Hematopoietic multipotent progenitor cell treated with erythropoietin and hydrocortisone succinate and interleukin-3 and kit ligand, for 8 days (in vitro differentiated cells): ENCODE data around the gene DHRS2.
"Not testable (repeated sequence)": the region's sequence is repeated elsewhere in the genome, so short reads cannot be mapped to it uniquely, and the experiment has no call there.

Experiments used
- DNase-seq: peaks from one replicate; pipeline ENCODE4 v3.0.0-alpha.2; 2015

Gene DHRS2

GRCh38 chr14:23634698-23635412, 1.3 kb upstream of the DHRS2 start:
- DNase-seq = not testable (repeated sequence)

- not testable (repeated sequence) for DNase-seq
Observed at GRCh38 chr14:23637312-23637654, 1.1 kb downstream of the DHRS2 start.

DNA sequence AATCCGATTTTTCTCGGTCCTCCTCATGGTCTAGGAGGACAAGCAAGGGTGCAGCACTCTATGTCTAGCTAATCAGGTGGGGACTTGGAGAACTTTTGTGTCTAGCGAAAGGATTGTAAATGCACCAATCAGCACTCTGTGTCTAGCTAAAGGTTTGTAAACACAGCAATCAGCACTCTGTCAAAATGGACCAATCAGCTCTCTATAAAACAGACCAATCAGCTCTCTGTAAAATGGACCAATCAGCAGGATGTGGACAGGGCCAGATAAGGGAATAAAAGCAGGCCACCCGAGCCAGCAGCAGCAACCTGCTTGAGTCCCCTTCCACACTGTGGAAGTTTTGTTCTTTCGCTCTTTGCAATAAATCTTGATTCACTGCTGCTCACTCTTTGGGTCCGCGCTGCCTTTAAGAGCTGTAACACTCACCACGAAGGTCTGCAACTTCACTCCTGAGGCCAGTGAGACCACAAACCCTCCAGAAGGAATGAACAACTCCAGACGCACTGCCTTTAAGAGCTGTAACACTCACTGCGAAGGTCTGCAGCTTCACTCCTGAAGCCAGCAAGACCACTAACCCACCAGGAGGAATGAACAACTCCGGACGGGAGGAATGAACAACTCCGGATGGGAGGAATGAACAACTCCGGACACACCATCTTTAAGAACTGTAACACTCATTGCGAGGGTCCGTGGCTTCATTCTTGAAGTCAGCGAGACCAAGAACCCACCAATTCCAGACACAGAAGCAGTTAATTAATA, 1.7 kb downstream of the DHRS2 start:
- not testable (repeated sequence) for DNase-seq

- no peak for DNase-seq
Observed at GRCh38 chr14:23638414-23639047, 2.4 kb downstream of the DHRS2 start.

- no peak for DNase-seq
Observed at GRCh38 chr14:23639048-23639890, 3.1 kb downstream of the DHRS2 start.

DNA sequence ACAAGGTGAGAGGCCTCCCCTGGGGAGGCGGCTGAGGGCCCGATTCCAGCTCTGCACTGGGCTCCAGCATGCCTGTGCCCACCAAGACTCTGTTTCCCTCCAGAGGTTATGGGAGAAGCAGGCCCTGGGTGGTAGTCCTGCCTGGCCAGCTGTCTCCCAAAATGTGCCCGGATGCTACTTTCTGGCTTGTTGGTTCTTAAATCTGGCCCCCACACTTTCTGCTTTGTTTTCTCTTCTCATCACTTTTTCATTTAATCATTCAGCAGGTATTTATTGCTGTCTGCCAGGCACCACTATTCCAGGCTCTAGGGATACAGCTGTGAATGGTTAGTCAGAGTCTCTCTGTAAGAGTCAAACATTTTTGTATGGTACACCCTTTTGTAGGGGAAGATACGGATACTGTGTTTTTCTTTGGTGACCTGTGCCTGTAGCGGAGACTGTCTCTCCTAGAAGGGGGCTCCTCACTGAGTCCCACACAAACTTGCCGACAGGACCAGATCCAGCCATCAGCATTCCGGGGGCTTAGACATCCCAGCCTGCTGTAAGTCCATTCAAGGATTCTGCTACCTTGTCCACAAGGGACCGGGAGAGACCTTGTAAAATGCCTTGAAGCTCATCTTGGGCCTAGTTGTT, 3.8 kb downstream of the DHRS2 start:
- DNase-seq = no peak

DNA sequence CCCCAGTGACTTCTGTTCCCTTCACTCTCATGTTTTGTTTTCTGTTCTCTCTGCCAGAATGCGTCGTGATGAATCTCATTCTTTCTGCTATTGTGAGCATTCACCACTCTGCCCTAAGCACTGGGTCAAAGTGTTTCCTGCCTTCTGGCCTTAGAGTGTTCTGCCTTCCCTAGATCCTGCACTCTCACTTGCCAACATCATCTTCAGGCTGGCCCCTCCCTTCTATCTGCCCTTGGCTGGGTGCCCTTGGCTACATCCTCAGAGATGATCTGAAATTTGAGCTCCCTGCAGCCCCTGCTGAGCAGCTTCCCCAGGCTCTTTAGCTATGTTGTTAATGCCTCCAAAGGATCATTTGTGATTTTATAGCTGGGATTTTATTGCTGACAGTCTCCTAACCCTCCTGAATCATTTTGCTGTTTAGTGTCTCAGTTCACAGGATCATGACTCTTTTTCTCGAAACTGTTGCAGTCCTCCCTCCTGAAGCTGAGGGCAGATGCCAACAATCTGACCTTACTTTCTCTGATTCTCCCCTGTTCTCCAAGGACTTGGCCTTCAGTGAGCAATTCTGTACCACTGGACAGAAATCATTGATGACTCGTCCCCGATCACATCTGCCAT, 4.5 kb downstream of the DHRS2 start:
- no peak for DNase-seq

DNA sequence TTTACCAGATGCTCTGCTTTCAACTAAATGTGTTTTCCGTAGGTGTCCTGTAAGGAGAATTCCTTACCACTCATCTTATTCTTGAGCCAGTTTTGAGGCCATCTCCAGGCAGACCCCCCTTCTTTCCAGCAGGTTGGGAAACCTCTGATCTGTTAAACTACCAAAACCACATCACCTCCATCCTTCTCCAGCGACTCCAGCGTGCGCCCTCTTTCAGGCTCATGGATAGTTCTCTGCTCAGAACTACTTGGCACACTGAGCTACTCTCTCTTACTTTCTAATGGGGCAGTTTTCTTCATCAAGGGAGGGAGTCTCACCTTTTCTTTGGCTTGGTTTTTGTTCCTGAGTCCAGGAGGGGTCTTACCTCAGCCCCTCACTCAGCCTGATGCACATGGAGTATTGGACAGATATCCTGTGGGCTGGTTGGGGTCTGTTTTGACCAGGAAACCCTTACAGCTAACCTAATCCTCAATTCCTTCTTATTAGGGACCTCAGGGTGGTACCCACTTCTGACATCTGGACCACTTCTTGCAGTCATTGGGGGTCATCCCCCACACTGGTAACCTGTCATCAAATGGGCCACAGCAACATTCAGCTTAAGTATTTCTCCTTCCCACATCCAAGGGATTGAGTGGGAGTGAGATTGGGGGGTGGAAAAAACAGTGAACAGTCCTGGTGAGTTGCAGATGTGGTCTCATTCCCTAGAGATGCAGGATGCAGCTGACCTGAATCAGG, 5.2 kb downstream of the DHRS2 start:
- no peak for DNase-seq

DNA sequence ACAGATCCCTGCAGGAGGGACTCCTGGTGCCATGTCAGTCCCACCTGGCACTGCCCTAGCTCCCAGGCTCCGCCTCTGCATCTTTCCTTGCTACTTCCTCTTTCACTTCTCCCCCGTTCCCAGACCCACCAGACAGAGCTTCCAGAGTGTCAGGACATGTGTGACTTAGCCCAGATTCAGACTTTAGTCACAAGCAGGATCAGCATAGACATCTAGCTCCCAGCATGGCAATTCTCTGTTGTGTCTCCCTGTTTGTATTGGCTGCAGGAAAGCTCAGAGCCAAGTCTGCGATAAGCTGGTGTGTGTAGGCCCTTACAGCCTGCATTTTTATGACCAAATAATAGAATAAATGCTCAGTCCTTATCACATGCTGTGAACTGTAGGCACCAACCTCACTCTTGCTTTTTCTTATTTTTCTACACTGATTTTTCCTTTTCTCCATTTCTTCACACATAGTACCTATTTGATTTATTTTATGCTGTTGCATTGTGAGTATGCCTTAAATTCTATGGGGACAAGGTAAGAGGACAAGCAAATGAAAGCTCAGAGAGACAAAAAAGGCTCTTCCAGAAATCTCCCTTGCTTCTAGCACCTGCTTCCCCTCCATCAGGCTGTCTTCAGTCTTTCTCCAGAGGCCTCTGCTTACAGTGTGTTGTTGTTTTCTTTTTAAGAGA, 5.9 kb downstream of the DHRS2 start:
- DNase-seq = no peak

- no peak for DNase-seq
Observed at GRCh38 chr14:23643533-23644194, 7.5 kb downstream of the DHRS2 start.

DNA sequence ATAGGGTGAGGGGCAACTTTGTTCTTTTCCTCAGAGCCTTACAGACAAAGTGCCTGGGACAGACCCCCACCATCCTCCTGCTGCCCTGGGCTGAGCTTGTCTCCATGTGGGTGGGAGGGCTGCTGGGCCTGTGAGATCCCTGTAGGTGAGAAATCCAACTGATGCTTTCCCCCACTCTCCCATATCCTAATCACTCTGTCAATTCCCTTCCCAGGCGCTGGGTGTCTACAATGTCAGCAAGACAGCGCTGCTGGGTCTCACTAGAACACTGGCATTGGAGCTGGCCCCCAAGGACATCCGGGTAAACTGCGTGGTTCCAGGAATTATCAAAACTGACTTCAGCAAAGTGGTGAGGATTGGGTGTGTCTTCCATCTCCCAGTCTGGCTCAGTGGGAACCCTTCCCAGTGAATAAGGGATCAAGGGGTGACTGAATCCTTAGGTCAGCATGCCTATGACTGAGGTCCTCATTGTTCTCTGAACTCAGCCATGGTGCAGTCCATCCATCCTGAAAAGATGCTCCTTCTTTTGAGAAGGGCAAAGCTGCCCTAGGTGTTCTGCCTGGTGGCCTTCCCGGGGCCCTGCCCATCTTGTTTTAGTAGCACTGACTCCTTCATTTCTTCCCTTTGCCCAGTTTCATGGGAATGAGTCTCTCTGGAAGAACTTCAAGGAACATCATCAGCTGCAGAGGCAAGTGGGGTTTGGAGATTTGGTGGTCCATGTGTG, 8.2 kb downstream of the DHRS2 start:
- no peak for DNase-seq

DNA sequence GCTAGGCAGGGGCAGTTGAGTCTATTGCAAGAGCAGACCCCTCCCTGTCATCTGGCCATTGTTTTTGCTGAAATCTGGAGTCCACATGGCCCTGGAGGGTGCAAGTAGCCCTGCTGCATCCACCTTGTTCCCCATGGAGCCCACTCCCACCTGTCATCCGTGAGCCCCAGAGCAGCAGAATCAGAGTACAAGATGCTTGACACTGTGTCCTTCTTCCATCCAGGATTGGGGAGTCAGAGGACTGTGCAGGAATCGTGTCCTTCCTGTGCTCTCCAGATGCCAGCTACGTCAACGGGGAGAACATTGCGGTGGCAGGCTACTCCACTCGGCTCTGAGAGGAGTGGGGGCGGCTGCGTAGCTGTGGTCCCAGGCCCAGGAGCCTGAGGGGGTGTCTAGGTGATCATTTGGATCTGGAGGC, 8.8 kb downstream of the DHRS2 start:
- DNase-seq = no peak

DNA sequence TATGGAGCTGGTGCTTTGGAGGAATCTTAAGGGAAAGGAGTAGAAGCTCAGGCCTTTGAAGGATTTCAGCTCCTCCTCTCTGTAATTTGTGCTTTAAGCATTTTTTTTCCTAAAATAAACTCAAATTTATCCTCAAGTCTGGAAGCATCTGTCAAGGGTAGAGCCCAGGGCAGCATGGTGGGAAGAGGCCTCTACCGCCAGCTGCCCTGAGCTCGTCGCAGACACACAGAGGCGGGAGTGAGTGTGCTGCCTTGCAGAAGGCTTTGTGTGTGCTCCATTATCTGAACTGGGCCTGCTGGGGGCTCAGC, 9.3 kb downstream of the DHRS2 start:
- DNase-seq = no peak

DNA sequence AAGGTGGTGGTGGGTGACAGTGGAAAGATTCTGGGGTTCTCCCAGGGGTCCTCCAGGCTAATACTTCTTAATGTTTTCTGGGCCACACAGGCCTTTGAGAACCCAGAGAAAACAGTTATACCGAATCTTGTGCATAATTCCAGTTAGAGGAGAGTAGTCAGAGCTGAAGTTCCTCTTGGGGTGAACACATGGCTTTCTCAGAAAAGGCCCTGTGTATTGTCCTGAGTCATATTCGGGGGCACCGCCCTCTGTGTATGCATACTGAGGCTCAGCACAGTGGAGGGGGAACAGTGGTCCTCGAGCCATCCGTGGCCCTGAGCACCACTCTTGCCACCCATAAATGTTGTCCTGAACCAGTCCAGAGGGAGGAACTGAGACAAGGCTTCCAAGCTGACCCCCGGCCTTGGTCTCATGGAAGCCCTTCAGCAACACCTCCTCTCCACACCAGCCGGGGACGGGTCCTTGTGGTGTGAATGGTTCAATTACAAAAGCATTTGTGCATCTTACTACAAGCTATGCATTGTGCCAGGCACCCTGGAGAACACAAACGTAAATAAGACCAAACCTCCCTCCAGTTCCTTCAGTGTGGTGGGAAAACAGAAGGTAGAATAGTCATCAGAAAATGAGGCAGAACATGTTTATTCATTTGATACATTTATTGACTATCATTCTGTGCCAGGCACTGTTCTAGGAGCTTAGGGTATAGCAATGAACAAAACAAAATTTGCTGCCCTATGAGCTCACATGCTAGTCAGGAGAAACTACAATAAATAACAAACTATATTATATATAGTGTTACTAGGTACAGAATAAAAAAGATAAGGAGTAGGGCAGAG, 9.9 kb downstream of the DHRS2 start:
- DNase-seq = no peak

- no peak for DNase-seq
Observed at GRCh38 chr14:23646648-23647549, 10.7 kb downstream of the DHRS2 start.

- DNase-seq = no peak
Observed at GRCh38 chr14:23647619-23648018, 11.5 kb downstream of the DHRS2 start.

DNA sequence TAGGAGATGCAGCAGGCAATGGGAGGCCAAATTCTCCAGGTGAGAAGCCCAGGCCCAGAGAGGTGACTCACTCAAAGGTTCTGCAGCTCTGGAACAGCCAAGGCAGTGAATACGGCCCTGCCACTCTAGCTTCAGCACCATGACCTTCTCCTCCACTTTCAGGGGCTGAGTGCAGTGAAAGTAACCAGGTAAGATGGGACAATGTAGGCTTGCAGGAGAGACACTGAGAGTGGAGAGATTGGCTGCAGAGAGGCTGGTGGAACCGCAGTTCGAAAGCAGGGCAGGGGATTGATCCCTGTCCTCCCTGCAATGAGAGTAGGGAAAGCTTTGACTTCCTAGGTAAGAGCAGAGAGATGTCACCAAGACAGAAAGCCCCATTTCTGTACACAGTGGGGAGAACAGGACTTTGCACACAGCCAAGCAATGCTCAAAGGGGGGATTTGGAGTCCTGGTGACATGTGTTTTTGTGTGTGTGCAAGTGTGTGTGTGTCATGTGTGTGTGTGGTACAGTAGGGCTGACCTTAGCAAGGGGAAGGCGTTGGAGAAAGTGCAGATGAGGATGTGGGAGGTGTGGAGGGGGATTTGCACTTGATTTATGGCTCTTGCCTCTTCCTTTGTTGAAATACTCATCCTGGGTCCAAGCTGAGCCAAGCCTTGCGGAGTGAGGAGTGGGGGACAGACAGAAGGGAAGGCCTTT, 12.7 kb downstream of the DHRS2 start:
- DNase-seq = no peak
